M059J (cell line): ENCODE results near the gene PMM2. TPM values are rescaled to one million over a fixed set of nuclear protein-coding genes. Genes with fewer than 3 reads are reported as not detected.
A peak's percentile ranks its signal among the peaks of the same experiment; 100 is the strongest.

Experiments
- DNase-seq: peaks from one replicate; pipeline ENCODE4 v3.0.0-alpha.2; 2012; ENCODE audit warnings: low read depth
- total RNA-seq: library from RNA; depleted of rRNA; stranded (reverse); fragments of >200 nt; shearing (Covaris generic); gene quantifications from 2 replicates; pipeline ENCODE4 v1.2.3, GENCODE V29; 2014; rRNA removed

Gene PMM2
- total RNA-seq, 1 experiment from 2014 or later = 61.0 TPM

DNA sequence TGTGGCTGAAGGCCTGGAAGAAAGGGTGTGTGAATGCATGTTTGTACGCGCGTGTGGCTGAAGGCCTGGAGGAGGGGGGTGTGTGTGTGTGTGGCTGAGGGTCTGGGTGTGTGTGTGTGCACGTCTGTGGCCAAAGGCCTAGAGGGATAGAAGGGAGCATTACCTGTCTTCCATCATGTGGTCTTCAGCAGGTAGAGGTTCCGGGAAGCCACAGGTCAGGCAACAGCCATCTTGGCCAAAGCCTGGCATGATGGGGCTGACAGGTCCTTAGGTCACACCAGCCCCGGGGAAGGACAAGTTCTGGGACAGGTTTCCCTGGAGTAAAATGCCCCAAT lies 89.8 kb downstream of the PMM2 start:
- no peak for DNase-seq

DNA sequence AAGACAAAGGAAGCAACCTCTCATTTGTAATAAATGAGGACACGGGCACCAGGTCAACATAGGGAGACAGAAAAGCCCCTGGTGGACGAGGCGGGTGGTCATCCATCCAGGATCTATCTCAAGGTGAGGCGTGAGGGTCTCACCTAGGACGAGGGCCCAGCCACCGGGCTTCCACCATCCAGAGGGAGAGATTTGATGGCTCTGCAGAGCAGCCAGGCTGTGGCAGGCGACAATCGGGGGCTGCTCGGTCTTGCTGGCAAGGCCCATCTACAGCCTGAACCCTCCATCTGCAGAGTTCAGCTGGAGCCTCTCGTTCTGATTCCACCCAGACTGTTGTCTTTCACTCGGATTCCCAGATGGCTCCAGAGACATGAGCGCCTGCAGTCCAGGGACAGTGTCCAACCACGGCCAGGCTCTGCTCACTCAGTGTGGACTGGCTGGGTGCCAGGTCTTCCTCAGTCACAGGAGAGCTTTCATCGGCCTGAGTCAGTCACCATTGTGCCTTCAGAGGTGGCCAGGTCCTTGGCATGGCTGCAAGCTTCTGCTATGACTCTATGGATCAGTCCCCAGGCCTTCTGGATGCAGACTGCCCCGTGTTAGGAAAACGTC lies 90.4 kb downstream of the PMM2 start:
- peak; percentile 94 for DNase-seq

DNA sequence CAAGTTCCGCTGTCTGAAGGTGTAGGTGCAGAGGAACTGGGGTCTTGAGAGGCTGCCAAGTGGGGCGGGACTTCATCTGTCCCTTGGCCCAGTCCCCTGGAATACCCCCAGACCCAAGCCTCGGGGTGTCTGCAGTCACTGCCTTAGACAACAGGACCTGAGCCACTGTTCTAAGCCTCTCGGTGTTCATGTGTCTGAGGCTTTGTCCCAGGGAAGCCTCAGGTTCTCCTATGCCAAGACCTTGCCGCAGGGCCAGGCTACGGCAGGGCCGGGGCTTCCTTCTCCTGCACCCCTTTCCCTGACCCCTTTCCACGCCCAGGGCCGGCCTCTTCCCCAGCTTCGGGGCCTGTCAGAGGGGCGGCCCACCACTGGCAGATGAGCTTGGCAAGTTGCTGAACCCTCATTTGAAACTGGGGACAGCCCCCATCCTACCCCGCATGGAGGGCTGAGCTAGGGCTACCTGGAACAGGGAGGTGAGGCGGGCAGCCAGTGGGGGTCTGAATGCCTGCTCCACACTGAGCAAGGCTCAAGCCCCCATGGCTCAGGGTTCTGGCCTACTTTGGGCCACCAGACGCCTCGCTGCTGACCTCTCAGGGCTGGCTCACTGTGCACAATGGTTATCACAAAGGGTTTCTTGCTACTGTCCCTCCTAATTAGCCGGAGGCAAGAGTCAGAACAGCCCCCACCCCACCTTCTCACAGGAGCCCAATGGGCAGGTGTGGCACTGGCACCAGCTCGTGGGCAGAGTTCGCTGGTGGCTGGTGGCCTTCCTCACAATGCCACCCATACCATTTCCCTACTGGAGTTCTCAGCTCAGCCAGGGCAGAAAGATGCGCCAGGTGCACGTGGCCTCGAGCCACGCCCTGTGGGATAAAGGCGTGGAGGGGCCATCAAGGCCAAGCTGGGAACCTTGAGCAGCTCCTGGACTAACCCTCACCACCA lies 91.6 kb downstream of the PMM2 start:
- DNase-seq = no peak

DNA sequence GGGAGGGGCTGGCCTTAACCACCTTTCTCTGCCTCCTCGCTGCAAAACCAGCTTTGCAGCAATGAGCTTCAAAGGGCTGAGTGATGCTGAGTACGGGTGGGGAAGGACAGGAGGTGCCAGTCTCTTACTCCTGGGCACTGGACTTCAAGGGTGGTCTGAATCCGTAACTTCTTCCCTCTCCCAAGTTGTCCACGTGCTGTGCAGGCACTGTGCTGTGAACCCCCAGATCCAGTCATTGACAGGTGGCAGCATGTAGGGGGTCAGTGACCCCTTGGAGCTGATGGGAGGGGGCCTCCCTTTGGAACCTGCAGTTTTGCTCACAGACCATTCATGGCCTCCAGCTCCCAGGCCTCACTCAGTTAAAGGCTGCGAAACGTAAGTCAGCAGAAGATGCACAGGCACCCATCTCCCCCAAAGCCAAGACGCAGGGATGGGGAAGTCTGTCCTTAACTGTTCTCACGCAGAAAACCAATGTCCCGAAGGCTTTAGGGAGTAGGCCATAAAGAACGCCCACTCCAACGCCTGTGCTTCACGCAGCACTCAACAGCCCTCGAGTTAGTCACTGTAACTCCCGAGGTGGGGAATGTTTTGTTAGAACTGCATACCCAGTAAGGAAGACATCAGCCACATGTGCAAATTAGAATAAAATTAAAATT lies 92.4 kb downstream of the PMM2 start:
- DNase-seq = no peak

DNA sequence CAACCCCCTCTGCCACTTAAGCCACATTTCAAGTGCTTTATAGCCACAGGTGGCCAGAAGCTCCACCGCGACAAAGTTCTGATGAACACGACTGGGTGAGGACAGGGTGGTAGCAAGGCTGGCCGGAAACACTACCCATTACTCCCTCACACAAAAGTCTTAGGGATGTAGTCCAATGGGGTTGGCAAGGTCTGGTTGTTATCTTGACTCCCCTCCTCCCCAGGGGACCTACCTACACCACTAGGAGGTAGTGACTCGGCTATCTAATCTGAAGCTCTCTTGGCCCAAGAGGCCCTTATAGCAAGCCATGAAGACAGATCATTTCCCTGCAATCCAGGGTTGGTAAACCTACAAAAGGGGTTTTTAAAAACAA lies 92.9 kb downstream of the PMM2 start:
- DNase-seq = no peak

DNA sequence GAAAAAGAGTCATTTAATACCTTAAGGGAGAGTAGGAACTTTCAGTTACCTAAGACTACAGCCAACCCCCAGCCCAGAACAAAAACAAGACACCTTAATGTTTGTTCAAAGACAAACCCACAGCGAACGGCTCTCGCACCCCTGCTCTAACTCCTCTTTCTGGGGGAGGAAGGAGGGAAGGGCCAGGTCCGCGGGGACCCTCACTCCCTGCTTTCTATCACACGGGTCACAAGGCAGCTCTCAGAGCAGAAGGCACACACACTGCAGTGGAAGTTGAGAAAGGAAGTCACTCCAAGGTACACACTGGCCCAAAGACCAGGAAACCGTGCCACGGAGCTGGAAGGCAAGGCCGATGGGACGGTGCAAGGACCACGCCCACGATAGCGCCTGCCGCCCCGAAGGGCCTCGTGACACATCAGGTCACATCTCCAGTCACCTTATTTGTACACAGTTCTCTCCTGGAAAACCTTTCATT lies 94.5 kb downstream of the PMM2 start:
- no peak for DNase-seq

DNA sequence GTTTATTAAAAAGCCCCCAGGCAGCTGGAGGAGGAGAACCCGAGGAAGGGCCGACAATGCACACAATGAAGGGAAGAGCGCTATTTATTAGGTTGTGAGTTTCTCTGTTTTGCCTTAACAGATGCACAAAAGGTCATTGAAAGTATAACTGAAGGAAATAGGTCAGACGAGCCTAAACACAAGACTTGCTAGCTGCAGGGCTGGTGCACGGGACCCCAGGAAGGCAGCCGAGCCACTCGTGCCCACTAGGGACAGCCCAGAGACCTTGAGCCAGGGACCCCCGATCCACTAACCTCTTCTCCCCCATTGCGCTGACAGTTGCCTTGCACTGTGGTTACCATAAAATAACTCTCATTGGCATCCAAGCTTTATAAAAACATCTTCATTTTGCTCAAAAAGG lies 95.8 kb downstream of the PMM2 start:
- DNase-seq = no peak

DNA sequence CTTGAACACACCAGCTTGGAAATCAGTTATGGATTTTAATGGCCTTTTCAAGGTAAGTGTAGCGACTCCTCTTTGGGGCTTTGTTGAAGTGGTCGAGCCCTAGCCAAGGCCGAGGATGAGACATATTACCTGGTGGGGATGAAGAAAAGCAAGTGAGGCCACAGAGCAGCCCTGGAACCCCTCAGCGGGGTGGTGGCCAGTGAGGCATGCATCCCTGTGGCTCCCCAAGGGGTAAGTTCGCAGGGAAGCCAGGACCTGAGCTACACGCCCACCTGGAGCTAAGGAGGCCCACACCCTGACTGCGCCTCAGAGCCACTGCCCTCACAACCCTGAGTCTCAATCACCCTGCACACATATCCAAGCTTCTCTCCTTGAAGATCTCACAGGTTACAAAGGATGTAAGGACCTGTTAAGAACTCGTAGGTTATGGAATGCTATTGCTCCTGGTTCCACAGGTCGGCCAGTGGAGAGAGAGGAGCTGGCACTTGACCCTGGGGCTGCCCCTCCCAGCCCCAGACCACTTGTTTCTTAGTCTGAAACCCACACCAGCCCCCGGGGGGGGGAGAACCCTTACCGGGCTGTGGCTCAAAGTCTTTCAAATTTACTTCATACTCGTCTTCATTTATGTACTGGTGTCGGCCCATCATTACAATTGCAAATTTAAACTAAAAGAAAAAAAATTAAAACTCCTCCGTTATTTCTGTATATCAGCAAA lies 96.5 kb downstream of the PMM2 start:
- DNase-seq = no peak

DNA sequence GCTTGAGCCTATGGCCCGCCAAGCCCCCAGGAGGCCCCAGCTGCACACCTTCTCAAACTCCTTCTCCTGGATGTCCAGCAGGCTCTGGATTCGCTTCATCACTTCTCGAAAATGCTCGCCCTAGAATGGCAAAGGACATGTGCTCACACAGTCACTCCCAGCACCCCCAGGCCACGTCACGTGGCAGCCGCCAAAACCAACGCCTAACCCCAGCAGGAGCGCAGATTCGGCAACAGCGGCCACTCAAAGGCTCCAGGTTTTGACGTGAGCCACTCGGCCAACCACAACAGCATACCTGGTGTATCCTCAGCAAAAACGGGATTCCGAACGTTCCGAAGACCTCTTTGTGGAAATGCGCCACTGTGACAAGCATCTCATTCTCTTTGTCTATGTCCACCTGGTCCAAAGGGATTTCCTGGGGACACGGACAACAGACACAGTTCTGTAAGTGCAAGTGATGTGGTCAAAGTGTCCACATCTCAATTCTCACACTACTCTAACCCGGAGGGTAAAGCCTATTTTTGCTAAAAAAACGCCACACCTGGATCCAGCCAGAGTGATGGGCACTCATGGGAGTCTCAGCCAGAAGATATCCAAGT lies 97.2 kb downstream of the PMM2 start:
- DNase-seq = no peak

DNA sequence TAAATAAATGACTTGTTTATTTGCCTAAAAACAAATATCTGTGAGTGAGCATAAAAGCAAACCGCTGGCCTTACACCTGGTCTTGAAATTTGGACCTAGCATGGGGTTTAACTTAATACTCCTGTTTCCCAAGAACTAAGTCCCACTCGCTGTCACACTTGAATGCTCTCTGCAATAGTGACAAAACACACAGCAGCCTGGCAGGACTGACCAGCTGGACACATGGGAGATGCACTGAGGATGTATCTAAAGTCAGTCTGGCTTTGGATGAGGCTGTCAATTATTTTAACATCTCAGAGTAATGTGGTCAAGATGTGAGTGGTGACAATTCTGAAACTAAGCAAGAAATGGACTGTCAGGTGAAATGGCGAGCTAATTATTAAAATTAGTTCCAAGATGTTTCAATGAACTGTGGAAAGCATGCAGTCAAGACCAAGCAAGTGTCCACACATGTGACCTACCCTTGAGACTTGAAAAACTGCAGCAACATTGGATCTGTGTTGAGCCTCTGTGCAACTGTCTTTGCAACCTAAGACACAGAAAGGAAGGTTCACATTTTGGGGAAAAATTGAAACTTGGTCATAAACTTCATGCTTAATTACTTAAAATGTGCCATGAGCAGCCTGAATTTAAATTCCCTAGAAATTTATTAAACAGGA lies 101.2 kb downstream of the PMM2 start:
- no peak for DNase-seq

Other genes with a start within 250 kb of the PMM2 start
- not detected in 2 replicates for gene TMEM114, start 207.3 kb upstream of the PMM2 start, total RNA-seq
- gene METTL22, start 176.1 kb upstream of the PMM2 start, total RNA-seq = 17.3 and 23.6 TPM in 2 replicates
- 0.66 and 0.91 TPM in 2 replicates for gene ABAT, start 123.2 kb upstream of the PMM2 start, total RNA-seq
- 7.1 TPM in 2 replicates for gene TMEM186, start 200 bp upstream of the PMM2 start, total RNA-seq
- gene CARHSP1, start 71.2 kb downstream of the PMM2 start, total RNA-seq = 199 and 229 TPM in 2 replicates
- not detected in 2 replicates for gene LITAFD, start 84.5 kb downstream of the PMM2 start, total RNA-seq
- gene USP7, start 166.1 kb downstream of the PMM2 start, total RNA-seq = 35.0 and 56.1 TPM in 2 replicates